K562 treated with DMSO at 1 percent for 24 hours (cell line): ENCODE measurements around the gene TRIP11. TPM values are rescaled to one million over a fixed set of nuclear protein-coding genes. Genes with fewer than 3 reads are reported as not detected.

Source experiments
- total RNA-seq: library from RNA; unstranded; fragments of 300-600 nt; gene quantifications from 2 replicates; pipeline ENCODE4 v1.2.3, GENCODE V29; 2022; ENCODE audit warnings: low read depth; ENCODE audit not compliant: insufficient read depth

TRIP11 gene
- 4.6 and 7.1 TPM in 2 replicates for total RNA-seq

DNA sequence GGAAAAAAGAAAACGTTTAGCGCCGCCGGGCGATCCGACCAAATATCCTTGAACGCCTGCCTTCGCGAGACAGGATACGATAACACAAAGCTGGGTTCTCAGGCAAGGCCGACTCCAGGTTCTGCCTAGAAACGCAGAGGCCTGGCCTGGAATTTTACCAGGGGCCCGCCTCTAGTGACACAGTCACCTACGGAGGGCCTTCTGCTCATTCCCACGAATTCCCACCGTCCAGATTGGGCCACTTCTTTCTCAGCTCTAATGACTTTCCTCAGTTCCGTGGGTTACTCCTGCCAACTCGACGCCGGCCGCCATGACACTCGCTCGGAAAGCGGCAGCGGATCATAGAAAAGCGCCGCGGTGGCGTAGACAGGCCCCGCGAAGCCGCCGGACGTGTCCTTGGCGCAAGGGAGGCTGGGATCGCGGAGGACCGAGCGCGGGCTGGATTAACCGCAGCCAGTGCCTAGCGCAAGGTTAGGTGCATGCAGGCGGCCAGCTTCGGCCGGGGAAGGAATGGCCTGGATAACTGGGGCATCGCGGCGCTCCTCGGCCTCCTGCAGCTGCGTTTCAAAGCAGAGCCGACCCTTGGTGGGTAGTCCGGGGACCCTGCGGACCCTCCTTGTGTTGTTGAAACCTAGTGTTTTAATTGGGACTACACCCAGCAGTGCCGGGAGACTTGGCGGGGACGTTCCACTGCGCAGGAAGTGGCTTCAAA, at the start of gene TRIP11:
TSS of gene TRIP11 (minus strand) at position 341 of the 712 bp plus-strand sequence. CDS start 374 bp downstream, outside the sequence.

DNA sequence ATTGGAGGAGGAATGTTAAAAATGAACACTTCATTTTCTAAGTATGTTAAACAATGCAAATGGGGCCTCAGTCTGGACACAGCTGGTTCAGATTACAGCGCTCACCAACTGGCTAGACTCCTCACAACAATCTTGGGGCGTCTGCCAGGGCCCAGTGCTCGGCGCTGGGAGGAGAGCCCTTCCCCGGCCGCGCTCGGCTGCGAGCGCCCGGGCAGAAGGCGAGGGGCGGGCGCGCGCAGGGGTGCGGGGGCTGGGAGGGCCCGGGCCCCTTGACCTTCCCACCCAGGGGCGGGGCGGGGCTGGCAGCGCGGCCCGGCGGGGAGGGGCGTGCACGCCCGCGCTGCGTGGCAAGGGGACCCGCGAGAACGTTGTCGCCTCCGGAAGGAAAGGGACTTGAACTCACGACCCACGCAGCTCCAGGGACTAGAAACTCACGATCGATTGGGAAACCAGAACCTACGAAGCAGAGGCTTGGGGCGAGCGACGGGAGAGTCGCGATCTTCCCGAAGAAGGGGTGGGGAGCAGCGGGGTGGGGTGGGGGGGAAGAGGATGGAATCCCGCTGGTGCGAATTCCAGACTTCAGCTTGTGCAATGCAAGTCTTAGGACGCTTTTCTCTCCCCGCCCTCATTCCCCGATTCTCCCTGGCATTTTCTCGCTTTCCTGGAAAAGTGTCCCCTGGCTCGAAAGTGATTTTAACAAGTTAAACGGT, 92.2 kb downstream of the TRIP11 start, which contains the start of gene FBLN5:
TSS of gene FBLN5 (minus strand) at position 220 of the 710 bp plus-strand sequence. CDS start 465 bp downstream, outside the sequence.

Other genes starting within 250 kb of the TRIP11 start
- 1.9 and 3.2 TPM in 2 replicates for gene TC2N, start 172.5 kb downstream of the TRIP11 start, total RNA-seq
- gene FBLN5, start 92.4 kb downstream of the TRIP11 start, total RNA-seq: not detected in 2 replicates
- gene ATXN3, start 66.5 kb upstream of the TRIP11 start, total RNA-seq: 5.4 and 6.1 TPM in 2 replicates
- gene NDUFB1, start 81.6 kb upstream of the TRIP11 start, total RNA-seq: 145 and 210 TPM in 2 replicates
- gene CPSF2, start 81.9 kb upstream of the TRIP11 start, total RNA-seq: 10.9 and 14.6 TPM in 2 replicates